GM18508 (cell line): Measurements from ENCODE around the gene LRMDA.

Source experiments
- ATAC-seq: cut with Tn5 transposase; IDR thresholded peaks from one replicate; pipeline ENCODE4 v1.9.1; 2021; ENCODE audit warnings: moderate number of reproducible peaks; ENCODE audit not compliant: insufficient read depth, unreplicated experiment

LRMDA gene

GRCh38 chr10:75922435-75922834 is 491.0 kb downstream of the LRMDA start:
- ATAC-seq: no peak

DNA sequence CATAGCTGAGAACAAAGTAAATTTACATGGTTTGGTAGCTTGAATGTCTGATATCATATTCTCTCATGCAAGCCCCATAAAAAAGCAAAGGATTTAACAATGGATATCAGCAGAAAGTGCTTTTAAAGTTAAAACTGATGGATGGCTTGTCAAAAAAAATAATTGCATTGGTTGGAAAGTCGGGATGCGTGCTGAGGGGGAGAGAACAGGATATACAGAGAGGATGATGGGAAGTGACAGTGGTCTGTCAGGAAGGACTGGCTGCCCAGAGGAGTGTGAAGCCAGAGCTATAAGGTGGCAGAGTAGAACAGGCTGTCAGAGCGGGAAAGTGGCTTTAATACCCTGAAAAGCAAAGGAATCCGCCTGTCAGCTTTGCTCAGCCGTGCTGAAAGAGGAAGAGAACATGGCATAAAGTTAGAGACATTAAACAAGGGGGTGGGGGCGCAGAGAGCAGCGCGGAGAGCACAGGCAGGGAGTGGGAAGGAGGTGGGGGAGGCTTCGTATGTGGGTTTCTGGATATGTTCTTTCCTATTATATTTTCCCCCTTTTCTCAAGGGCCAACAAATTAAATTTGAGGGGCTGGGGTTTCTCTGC is 493.0 kb downstream of the LRMDA start:
- no peak for ATAC-seq

GRCh38 chr10:75925999-75926398 is 494.6 kb downstream of the LRMDA start:
- no peak for ATAC-seq

- ATAC-seq: no peak
Measured at GRCh38 chr10:75926763-75927162, 495.3 kb downstream of the LRMDA start.

DNA sequence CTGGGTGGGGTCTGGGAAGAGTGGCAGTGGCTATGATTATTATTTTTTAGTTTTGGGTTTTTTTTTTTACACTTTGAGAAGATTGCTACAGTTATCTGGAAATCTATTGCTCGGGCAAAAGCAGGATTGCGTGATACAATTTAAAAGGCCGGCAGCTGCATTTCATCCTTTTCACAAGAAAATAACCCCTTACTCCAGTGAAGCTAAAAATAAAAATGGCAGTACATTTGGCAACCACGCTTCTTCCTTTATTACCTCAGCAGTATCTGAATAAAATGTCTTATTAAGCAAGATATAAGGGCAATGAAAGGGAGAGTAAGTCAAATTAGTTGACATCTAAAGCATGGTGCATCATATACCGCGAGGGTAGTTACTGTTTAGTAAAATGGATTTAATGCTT is 496.8 kb downstream of the LRMDA start:
- no peak for ATAC-seq

- ATAC-seq: no peak
Measured at GRCh38 chr10:75929630-75930161, 498.3 kb downstream of the LRMDA start.

DNA sequence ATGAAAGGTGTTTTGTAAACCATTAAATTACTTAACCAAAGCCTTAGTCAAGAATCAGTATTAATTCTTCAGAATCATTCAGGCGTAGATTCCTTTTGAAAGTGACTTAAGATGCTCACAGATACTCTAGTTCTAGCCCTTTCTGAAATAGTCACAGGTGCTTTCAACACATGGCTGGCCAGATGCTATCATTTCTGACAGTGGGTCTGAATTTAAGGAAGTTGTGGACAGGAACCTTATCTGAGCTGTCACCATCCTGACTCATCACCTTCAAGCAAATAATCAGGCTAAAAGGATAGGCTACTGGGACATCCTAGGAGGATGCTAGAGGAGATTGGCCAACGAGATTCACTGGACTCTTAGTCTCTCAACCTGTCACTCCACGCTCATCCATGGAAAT is 501.5 kb downstream of the LRMDA start:
- ATAC-seq: no peak

GRCh38 chr10:75935240-75935639 is 503.8 kb downstream of the LRMDA start:
- no peak for ATAC-seq

DNA sequence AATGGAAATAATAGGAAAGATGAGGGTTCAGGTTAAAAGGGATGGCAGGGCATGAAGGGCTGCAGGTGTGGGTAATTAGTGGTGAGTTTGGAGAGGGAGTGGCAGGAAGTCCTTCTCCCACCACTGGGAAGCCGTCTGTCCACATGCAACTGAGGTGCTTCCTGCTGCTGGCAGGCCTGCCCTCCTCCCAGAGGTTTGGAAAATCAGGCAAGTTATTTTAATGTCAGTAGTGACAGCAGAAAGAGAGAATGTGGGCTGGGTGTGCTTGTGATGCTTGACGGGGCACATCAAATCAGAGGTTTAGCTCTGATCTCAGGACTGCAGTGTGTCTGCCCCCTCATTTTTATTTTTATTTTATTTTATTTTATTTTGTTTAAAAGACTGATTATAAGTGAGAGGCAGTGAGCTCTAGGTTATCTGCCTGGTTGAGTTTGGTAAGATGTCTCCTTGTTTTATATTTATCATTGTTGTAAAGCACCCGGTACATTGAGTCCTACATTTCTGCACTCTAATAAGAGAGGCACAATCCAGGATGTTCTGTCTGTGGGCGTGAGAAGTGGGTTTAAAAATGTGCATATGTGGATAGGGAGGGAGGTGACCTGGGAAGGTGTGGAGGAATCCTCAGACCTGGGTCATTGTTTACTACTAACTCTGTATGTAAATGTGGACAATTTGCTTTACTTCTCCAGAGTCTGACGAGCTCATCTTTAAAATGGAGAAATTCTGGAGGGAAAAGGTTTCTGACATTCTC is 504.4 kb downstream of the LRMDA start:
- ATAC-seq: no peak

GRCh38 chr10:75936841-75937240 is 505.4 kb downstream of the LRMDA start:
- ATAC-seq: no peak

DNA sequence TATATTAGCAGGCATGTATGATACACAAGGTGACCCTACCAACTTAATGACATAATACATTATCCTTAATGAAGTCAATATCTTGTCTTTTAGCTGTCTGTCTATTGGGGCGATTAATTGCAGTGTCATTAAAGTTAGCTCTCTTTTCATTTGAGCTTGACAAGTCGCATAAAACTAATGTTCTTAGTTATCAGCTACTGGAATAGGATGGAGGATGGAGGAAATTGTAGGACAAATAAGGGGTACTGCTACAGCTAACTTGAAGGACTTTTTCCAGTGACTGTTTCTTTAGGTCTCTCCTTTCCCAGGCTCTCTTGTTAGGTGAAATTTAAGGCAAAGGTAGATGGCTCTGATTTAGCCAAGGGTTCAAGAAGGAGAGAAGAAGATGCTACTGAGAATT is 506.4 kb downstream of the LRMDA start:
- no peak for ATAC-seq

DNA sequence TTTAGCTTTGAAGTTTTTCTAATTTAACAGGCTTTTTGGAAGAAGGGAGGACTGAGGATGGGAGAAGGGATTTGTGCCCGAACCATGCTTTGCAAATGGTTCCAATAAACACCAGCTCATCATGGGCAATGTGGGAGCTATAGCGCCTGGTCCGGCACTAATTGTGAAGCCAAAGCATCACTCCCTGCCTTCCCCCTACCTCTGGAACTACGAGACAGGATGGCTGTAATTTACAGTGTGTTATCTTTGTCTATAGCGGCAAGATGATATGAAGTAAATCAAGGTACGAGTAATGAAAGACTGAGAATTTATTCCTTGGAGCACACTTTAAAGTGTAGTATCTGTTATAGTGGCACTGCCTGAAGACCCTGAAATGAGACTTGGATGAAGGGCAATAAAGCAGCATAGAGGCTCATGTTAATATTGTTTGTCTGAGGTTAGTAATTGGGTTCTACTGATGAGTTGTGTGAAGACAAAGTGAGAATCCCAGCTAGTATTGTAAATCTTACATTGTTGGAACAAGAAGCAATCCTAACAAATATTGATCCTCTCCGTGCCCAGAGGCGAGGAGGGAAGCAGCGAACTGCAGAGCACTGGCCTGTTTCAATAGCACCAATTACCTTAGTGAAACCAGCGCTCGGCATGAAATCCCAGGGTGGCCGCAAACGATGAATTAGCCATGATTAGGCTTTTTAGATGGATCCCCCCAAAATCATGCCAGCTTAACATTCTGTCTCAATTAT is 507.1 kb downstream of the LRMDA start:
- no peak for ATAC-seq

GRCh38 chr10:75939541-75939940 is 508.1 kb downstream of the LRMDA start:
- ATAC-seq: no peak

DNA sequence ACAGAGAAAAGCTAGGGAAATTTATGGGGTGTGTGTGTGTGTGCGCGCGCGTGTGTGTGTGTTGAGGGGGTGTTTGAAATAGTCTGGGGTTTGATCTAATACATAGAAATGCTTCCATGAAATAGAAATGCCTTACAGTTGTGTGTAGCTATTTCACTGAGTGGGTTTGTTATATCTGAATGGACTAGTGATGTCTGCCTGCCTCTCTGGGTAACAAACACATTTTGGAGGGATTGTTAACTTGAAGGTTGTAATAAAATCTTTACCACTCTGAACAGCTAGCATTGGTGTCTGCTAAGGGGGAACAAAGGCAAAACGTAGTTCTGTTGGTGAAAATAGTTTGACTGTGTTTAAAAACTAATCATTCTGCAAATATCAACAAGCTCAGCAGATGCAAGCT is 509.3 kb downstream of the LRMDA start:
- ATAC-seq: no peak

DNA sequence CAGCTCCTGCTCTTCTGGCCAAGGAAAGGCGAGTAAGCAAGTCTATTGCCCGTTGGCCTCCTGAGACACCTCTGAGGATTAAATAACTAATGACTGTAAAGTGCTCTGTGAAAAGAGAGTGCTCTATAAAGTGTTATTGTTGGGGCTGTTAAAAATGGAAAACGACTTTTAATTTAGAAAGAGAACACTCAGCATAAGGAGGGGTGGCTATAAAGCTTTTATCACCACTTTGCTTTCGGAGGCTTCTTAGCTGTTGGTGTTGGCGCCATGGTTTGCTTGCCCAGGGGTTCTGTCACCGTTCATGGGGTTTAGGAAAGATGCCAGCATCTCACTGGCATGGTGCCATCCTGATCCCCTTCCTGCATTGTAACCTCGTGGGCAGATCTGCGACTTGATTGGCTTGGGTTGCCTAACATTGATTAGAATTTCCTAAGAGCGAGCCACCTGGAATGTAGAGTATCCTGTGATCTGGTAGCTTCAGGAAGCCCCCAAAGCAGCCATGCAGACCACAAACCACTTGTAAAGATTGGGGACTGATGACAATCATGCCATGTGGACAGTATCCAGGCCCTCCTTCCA is 509.9 kb downstream of the LRMDA start:
- no peak for ATAC-seq

DNA sequence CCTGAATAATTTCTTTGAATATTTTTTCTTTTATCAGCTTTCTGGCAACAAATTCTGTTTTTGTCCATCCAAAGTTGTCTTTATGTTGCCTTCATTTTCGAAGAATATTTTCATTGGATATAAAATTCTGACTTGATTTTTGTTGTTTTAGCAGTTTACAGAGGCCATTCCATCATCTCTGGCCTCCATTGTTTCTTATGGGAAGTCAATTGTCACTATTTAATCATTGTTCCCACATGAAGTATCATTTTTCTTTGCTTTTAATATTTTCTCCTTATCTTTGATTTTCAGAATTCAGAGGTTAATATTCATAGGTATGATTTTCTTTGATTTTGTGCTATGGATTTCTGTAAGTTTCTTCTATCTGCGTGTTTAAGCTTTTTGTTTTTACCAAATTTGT is 512.6 kb downstream of the LRMDA start:
- no peak for ATAC-seq

GRCh38 chr10:75948583-75948982 is 517.2 kb downstream of the LRMDA start:
- no peak for ATAC-seq

- no peak for ATAC-seq
Measured at GRCh38 chr10:75950307-75950706, 518.9 kb downstream of the LRMDA start.

- ATAC-seq: no peak
Measured at GRCh38 chr10:75950997-75951589, 519.7 kb downstream of the LRMDA start.

DNA sequence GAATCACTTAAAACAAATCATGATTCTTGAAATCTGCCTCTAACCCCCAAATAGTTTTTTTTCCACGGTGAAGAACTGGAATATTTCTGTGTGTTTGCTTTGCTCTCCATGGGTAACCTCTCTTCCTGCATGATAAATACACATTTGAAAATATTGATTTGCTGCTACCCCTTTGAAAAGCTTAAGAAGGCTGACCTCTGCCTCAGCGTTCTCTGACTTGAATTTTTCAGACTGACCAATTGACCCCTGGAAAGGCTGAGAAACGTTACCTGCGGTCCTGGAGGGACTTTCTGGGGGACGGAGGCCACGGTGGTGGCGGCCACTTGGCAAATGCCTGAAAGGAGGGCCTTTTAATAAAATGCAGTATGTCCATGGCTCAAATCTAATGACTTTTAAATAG is 520.2 kb downstream of the LRMDA start:
- no peak for ATAC-seq

DNA sequence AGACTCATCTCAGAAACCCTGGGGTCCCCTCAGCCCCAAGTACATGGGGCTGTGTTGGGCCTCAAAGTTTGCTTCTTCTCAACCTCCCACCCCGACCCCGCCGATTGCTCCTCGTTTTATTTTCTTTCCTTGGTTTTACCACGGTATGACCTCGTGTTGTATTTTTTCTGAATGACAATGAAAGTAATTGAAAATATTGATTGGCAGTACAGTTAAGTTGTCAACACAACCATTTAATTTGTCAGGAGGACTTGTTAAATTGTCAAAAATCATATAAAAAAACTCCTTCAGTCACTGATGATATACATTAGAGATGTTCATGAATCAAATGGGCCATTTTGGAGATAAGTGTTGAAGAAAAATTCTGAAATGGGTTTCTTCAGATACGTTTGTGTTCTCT is 520.7 kb downstream of the LRMDA start:
- no peak for ATAC-seq
